Measurements from ENCODE around the gene CNTF. TPM values are rescaled to one million over a fixed set of nuclear protein-coding genes. Genes with fewer than 3 reads are reported as not detected.

CNTF gene
- total RNA-seq, 1 donor from 2014 or later = 3.9 TPM

DNA sequence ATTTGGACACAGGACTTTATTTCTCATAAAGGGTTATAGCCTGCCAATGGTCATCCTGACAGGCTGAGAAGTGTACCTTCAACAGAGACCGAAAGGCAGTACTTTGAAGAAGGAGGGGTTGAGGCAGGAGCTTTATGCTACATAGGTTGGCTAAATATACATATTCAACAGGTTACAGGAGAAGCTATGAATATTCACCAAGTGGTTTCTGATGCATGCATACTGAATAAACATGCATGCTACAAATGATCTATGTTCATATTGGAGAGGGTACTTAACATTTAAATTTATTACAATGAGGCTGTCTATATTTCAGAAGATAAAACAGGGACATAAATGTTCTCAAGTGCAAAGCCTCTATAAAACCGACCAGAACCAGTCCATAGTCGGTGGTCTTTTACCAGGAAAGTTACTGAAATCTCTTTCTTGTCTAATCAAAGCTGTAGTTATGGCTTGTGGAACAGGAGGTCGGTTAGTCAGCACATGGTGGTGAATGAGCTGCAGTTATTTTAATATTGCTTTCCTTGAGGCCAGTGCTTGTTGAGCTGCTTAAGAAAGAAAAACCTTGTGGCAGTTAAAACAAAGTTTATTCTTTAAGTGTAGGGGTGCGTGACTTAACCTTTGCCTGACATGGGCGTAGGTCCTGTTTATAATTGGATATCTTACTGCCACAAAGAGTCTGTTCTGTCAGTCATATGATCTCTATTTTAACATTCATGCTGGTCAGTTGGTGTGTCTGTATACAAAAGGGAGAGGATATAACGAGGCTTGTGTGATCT is 19.5 kb downstream of the CNTF start:
- H3K27ac Mint-ChIP-seq = no peak overlapping the region
- H3K4me1 Mint-ChIP-seq (ENCODE audit: low read depth) = no peaks in the 10 kb centered on the region
- H3K27me3 Mint-ChIP-seq = peaks cover 13% of the 10 kb centered on the region
- peaks cover 1% of the 10 kb centered on the region for H3K36me3 Mint-ChIP-seq (ENCODE audit: insufficient read depth)
- H3K9me3 Mint-ChIP-seq (ENCODE audit: low read depth) = peaks cover 15% of the 10 kb centered on the region
- H3K4me3 Mint-ChIP-seq (ENCODE audit: low read depth) = no peak overlapping the region
- DNase-seq (ENCODE audit: low spot score, unreplicated experiment) = no peak
- TF ChIP-seq CTCF (IDR thresholded peaks at IDR 0.05; ENCODE audit: unreplicated experiment) = no peak

GRCh38 chr11:58645854-58646253 is 23.4 kb downstream of the CNTF start:
- TF ChIP-seq CTCF (IDR thresholded peaks at IDR 0.05; ENCODE audit: unreplicated experiment) = no peak
- no peak for DNase-seq (ENCODE audit: low spot score, unreplicated experiment)
- H3K4me3 Mint-ChIP-seq (ENCODE audit: low read depth) = no peak overlapping the region
- H3K27ac Mint-ChIP-seq = no peak overlapping the region
- H3K9me3 Mint-ChIP-seq (ENCODE audit: low read depth) = peaks cover 15% of the 10 kb centered on the region
- peaks cover 13% of the 10 kb centered on the region for H3K27me3 Mint-ChIP-seq
- H3K36me3 Mint-ChIP-seq (ENCODE audit: insufficient read depth) = peaks cover 1% of the 10 kb centered on the region
- no peaks in the 10 kb centered on the region for H3K4me1 Mint-ChIP-seq (ENCODE audit: low read depth)

GRCh38 chr11:58647141-58647699 is 24.8 kb downstream of the CNTF start:
- no peak for TF ChIP-seq CTCF (IDR thresholded peaks at IDR 0.05; ENCODE audit: unreplicated experiment)
- no peak overlapping the region for H3K27ac Mint-ChIP-seq
- peaks cover 13% of the 10 kb centered on the region for H3K27me3 Mint-ChIP-seq
- H3K4me3 Mint-ChIP-seq (ENCODE audit: low read depth) = no peak overlapping the region
- no peak for DNase-seq (ENCODE audit: low spot score, unreplicated experiment)
- H3K4me1 Mint-ChIP-seq (ENCODE audit: low read depth) = no peaks in the 10 kb centered on the region
- H3K36me3 Mint-ChIP-seq (ENCODE audit: insufficient read depth) = peaks cover 1% of the 10 kb centered on the region
- peaks cover 15% of the 10 kb centered on the region for H3K9me3 Mint-ChIP-seq (ENCODE audit: low read depth)

GRCh38 chr11:58647866-58648265 is 25.4 kb downstream of the CNTF start:
- H3K27ac Mint-ChIP-seq = no peak overlapping the region
- H3K36me3 Mint-ChIP-seq (ENCODE audit: insufficient read depth) = peaks cover 1% of the 10 kb centered on the region
- peaks cover 7% of the 10 kb centered on the region for H3K27me3 Mint-ChIP-seq
- no peaks in the 10 kb centered on the region for H3K4me1 Mint-ChIP-seq (ENCODE audit: low read depth)
- no peak for TF ChIP-seq CTCF (IDR thresholded peaks at IDR 0.05; ENCODE audit: unreplicated experiment)
- no peak overlapping the region for H3K4me3 Mint-ChIP-seq (ENCODE audit: low read depth)
- DNase-seq (ENCODE audit: low spot score, unreplicated experiment) = no peak
- H3K9me3 Mint-ChIP-seq (ENCODE audit: low read depth) = peaks cover 15% of the 10 kb centered on the region

- H3K36me3 Mint-ChIP-seq (ENCODE audit: insufficient read depth) = no peaks in the 10 kb centered on the region
- H3K27ac Mint-ChIP-seq = no peak overlapping the region
- peaks cover 12% of the 10 kb centered on the region for H3K9me3 Mint-ChIP-seq (ENCODE audit: low read depth)
- H3K4me1 Mint-ChIP-seq (ENCODE audit: low read depth) = peaks cover 4% of the 10 kb centered on the region
- no peak for DNase-seq (ENCODE audit: low spot score, unreplicated experiment)
- no peaks in the 10 kb centered on the region for H3K27me3 Mint-ChIP-seq
- H3K4me3 Mint-ChIP-seq (ENCODE audit: low read depth) = no peak overlapping the region
- TF ChIP-seq CTCF (IDR thresholded peaks at IDR 0.05; ENCODE audit: unreplicated experiment) = no peak
Observed at GRCh38 chr11:58649623-58650022, 27.2 kb downstream of the CNTF start.

Data from progenitor cell of endocrine pancreas (in vitro differentiated cells).